Measurements from ENCODE around the gene AHRR.
A peak's percentile ranks its signal among the peaks of the same experiment; 100 is the strongest.

The AHRR gene

GRCh38 chr5:440401-441201, 119.1 kb downstream of the AHRR start:
- DNase-seq (ENCODE audit: low read depth in 2 of 2, low spot score in 1 of 2), result no peak

GRCh38 chr5:441996-442334, 120.5 kb downstream of the AHRR start:
- DNase-seq (ENCODE audit: low read depth in 2 of 2, low spot score in 1 of 2), result no peak

- DNase-seq (ENCODE audit: low read depth in 2 of 2, low spot score in 1 of 2), result peak; percentile 36 to 60
Observed at GRCh38 chr5:442335-443238, 121.1 kb downstream of the AHRR start, which contains the start of gene EXOC3. Gene EXOC3, plus strand, starts transcription at chr5:443176. Its CDS starts 3,030 bp downstream, at chr5:446206.

GRCh38 chr5:443239-444151, 122.0 kb downstream of the AHRR start:
- DNase-seq (ENCODE audit: low read depth in 2 of 2, low spot score in 1 of 2), result no peak

GRCh38 chr5:444226-444625, 122.7 kb downstream of the AHRR start:
- no peak for DNase-seq (ENCODE audit: low read depth in 2 of 2, low spot score in 1 of 2)

- DNase-seq (ENCODE audit: low read depth in 2 of 2, low spot score in 1 of 2), result no peak
Observed at GRCh38 chr5:445591-445990, 124.1 kb downstream of the AHRR start.

- DNase-seq (ENCODE audit: low read depth in 2 of 2, low spot score in 1 of 2), result no peak
Observed at GRCh38 chr5:446066-446882, 124.8 kb downstream of the AHRR start.

- DNase-seq (ENCODE audit: low read depth in 2 of 2, low spot score in 1 of 2), result no peak
Observed at GRCh38 chr5:446883-447263, 125.4 kb downstream of the AHRR start.

GRCh38 chr5:447501-447900, 126.0 kb downstream of the AHRR start:
- DNase-seq (ENCODE audit: low read depth in 2 of 2, low spot score in 1 of 2), result no peak

- DNase-seq (ENCODE audit: low read depth in 2 of 2, low spot score in 1 of 2), result no peak
Observed at GRCh38 chr5:448061-448765, 126.7 kb downstream of the AHRR start.

GRCh38 chr5:448766-449090, 127.2 kb downstream of the AHRR start:
- no peak for DNase-seq (ENCODE audit: low read depth in 2 of 2, low spot score in 1 of 2)

- DNase-seq (ENCODE audit: low read depth in 2 of 2, low spot score in 1 of 2), result no peak
Observed at GRCh38 chr5:449151-449550, 127.6 kb downstream of the AHRR start.

- no peak for DNase-seq (ENCODE audit: low read depth in 2 of 2, low spot score in 1 of 2)
Observed at GRCh38 chr5:451587-452458, 130.3 kb downstream of the AHRR start.

GRCh38 chr5:452978-453710, 131.6 kb downstream of the AHRR start:
- no peak for DNase-seq (ENCODE audit: low read depth in 2 of 2, low spot score in 1 of 2)

- no peak for DNase-seq (ENCODE audit: low read depth in 2 of 2, low spot score in 1 of 2)
Observed at GRCh38 chr5:453725-454481, 132.4 kb downstream of the AHRR start.

- no peak for DNase-seq (ENCODE audit: low read depth in 2 of 2, low spot score in 1 of 2)
Observed at GRCh38 chr5:454936-455335, 133.4 kb downstream of the AHRR start.

- no peak for DNase-seq (ENCODE audit: low read depth in 2 of 2, low spot score in 1 of 2)
Observed at GRCh38 chr5:455806-456205, 134.3 kb downstream of the AHRR start.

Measured in stimulated activated CD8-positive, alpha-beta memory T cell treated with anti-CD3 and anti-CD28 coated beads, Interleukin-4, amount 100 ng/mL, for 4 hours (primary cell).